Measurements from ENCODE around the gene TFAP2B.

Gene TFAP2B

GRCh38 chr6:50849796-50850180 lies 31.1 kb downstream of the TFAP2B start:
- DNase-seq: no peak

GRCh38 chr6:50850223-50851048 lies 31.8 kb downstream of the TFAP2B start:
- DNase-seq: no peak

- DNase-seq: no peak
These were observed 32.6 kb downstream of the TFAP2B start for GRCh38 chr6:50851049-50851845.

- no peak for DNase-seq
These were observed 35.3 kb downstream of the TFAP2B start for GRCh38 chr6:50853939-50854338.

- no peak for DNase-seq
These were observed 43.0 kb downstream of the TFAP2B start for GRCh38 chr6:50861692-50862091.

GRCh38 chr6:50862176-50862575 lies 43.5 kb downstream of the TFAP2B start:
- DNase-seq: no peak

GRCh38 chr6:50864601-50865000 lies 45.9 kb downstream of the TFAP2B start:
- no peak for DNase-seq

GRCh38 chr6:50868466-50868865 lies 49.8 kb downstream of the TFAP2B start:
- no peak for DNase-seq

- no peak for DNase-seq
These were observed 54.5 kb downstream of the TFAP2B start for GRCh38 chr6:50873167-50873566.

- DNase-seq: no peak
These were observed 65.7 kb downstream of the TFAP2B start for GRCh38 chr6:50884364-50884763.

- DNase-seq: no peak
These were observed 68.4 kb downstream of the TFAP2B start for GRCh38 chr6:50887112-50887511.

GRCh38 chr6:50889497-50889896 lies 70.8 kb downstream of the TFAP2B start:
- DNase-seq: no peak

- DNase-seq: no peak
These were observed 71.3 kb downstream of the TFAP2B start for GRCh38 chr6:50889935-50890334.

GRCh38 chr6:50890579-50890978 lies 71.9 kb downstream of the TFAP2B start:
- no peak for DNase-seq

GRCh38 chr6:50891290-50891689 lies 72.6 kb downstream of the TFAP2B start:
- DNase-seq: no peak

Data from NCI-H1694 treated with DMSO at 0.1 percent for 48 hours (cell line).